Measurements from ENCODE around the gene PRLR. TPM values are rescaled to one million over a fixed set of nuclear protein-coding genes. Genes with fewer than 3 reads are reported as not detected.

Gene PRLR
- total and polyA plus RNA-seq, 2 experiments from 2014 or later = 0.31 to 2.2 TPM

GRCh38 chr5:35220967-35221366, 9.3 kb downstream of the PRLR start:
- no peak overlapping the region for H2AFZ ChIP-seq
- H3K79me2 ChIP-seq (replicated peaks; ENCODE audit: insufficient read depth) = no peaks in the 10 kb centered on the region
- no peaks in the 10 kb centered on the region for H4K20me1 ChIP-seq (replicated peaks; ENCODE audit: insufficient read depth)
- H3K27ac ChIP-seq (ENCODE audit: low read depth) = no peak overlapping the region
- no peaks in the 10 kb centered on the region for H3K4me1 Mint-ChIP-seq
- DNase-seq (ENCODE audit: low spot score) (no peak), ATAC-seq (no peak)
- no peak overlapping the region for H3K4me3 Mint-ChIP-seq
- no peak overlapping the region for H3K4me2 ChIP-seq
- no peaks in the 10 kb centered on the region; the same call in 1 of the 2 replicates for H3K9me2 ChIP-seq (ENCODE audit: insufficient read depth)
- H3K4me1 ChIP-seq (ENCODE audit: insufficient read depth) = no peaks in the 10 kb centered on the region
- H3K27ac Mint-ChIP-seq = no peak overlapping the region
- TF ChIP-seq JUNB (IDR thresholded peaks at IDR 0.05; ENCODE audit: unreplicated experiment) (no peak), REST (IDR thresholded peaks at IDR 0.05; ENCODE audit: unreplicated experiment) (no peak), STAT1 (IDR thresholded peaks at IDR 0.05; ENCODE audit: unreplicated experiment) (no peak), POLR2AphosphoS5 (IDR thresholded peaks at IDR 0.05; ENCODE audit: low read depth) (no peak), ETS1 (IDR thresholded peaks at IDR 0.05) (no peak), EZH2 (IDR thresholded peaks at IDR 0.05; ENCODE audit: low read depth, unreplicated experiment) (no peak), CREB1 (CRISPR knock-in tag; IDR thresholded peaks at IDR 0.05; ENCODE audit: low read depth) (no peak), ZNF114 (CRISPR knock-in tag; IDR thresholded peaks at IDR 0.05) (no peak), ZNF462 (CRISPR knock-in tag; IDR thresholded peaks at IDR 0.05) (no peak), NANOG (IDR thresholded peaks at IDR 0.05; ENCODE audit: borderline replicate concordance) (no peak), ZNF331 (CRISPR knock-in tag; IDR thresholded peaks at IDR 0.05; ENCODE audit: low read depth) (no peak)
- no peaks in the 10 kb centered on the region for H3K27me3 ChIP-seq (ENCODE audit: insufficient read depth)
- no peaks in the 10 kb centered on the region for H3K36me3 Mint-ChIP-seq (ENCODE audit: low read depth)
- no peaks in the 10 kb centered on the region for H3K36me3 ChIP-seq (ENCODE audit: insufficient read depth)
- H3K9me3 Mint-ChIP-seq = no peaks in the 10 kb centered on the region
- no peaks in the 10 kb centered on the region for H3F3A ChIP-seq (replicated peaks; ENCODE audit: low read depth)
- H3K27me3 Mint-ChIP-seq (ENCODE audit: insufficient read depth, low read depth, poor library complexity) = peaks cover 2% of the 10 kb centered on the region
- no peak overlapping the region for H3K4me3 ChIP-seq
